GM21360 (cell line): ENCODE results near the gene KRTAP4-9.
"Not testable (repeated sequence)": the region's sequence is repeated elsewhere in the genome, so short reads cannot be mapped to it uniquely, and the experiment has no call there.

ENCODE experiments used
- ATAC-seq: cut with Tn5 transposase; IDR thresholded peaks from one replicate; pipeline ENCODE4 v1.9.1; 2021; ENCODE audit warnings: mild to moderate bottlenecking, moderate library complexity; ENCODE audit not compliant: unreplicated experiment

The KRTAP4-9 gene

DNA sequence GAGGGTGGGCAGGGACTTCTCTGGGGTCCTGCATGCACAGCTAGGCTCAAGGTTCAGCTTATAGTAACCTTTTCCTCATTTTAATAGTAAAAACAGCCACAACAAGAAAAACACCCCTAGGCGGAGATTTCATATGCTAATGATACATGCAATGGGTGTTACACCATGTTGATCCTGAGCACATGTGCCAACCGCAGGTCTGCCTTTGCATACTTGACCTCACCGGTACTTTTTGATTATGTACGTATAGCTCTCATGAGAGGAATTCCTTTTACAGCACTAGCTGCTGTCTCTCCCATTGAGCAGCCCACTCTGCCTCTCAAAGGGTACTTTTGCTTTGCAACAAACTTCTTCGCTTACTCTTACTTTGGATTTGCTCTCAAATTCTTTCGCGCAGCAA lies 9.1 kb upstream of the KRTAP4-9 start:
- ATAC-seq = no peak

GRCh38 chr17:41098042-41098441 lies 7.1 kb upstream of the KRTAP4-9 start, which contains the start of gene KRTAP4-8:
KRTAP4-8 (minus strand) TSS chr17:41098142; CDS start chr17:41098084, 58 bp downstream.
- ATAC-seq = no peak

DNA sequence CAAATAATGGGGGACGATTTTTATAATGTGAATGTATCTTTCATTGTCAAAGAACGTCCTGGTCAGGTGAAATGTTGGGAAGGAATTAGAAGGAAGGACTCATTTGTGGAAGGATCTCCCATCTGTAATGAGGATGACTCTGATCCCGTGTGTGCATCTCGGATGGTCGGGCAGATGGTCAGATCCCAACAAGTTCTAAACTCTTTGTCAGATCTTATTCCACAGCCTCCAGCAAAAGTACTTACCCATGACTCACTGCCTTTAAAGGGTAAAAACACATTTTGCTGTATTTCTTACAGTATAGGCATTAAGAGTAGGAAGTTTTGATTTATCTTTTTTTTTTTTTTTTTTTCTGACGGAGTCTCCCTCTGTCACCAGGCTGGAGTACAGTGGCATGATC lies 6.7 kb upstream of the KRTAP4-9 start:
- ATAC-seq = no peak

DNA sequence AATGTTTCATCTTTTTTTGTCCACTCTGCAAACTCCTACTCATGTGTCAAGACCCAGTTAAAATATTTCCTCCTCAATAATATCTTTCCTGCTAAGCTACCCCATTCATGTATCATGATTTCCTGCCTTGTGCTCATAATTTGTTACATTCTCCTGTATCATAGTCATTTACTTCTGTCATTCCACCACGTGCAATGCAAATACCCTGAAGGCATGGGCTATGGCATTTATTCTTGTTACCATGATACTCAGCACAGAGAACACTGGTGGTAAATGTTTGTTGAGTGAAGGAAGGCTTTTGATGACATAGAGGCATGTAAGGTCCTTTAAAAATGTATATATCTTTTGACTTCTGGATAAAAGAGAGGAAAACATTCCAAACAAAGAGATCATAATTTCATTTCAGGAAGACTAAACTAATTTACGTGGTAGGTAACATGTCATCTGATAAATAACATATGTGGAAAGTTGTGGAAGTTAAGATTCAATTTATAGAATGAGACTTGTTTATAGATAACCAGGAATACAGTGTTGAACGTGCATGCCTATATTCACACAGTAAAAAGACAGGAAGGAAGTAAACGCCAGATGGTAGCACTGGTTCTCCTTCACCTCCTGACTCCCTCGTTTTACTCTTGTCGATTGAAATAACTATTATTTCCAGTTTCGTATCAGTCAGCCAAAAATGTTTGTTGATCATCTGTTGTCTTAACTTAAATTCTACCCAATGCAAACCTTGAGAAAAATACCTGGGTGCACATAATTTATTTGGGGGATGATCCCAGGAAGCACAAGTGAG lies 5.3 kb upstream of the KRTAP4-9 start:
- ATAC-seq = not testable (repeated sequence)

DNA sequence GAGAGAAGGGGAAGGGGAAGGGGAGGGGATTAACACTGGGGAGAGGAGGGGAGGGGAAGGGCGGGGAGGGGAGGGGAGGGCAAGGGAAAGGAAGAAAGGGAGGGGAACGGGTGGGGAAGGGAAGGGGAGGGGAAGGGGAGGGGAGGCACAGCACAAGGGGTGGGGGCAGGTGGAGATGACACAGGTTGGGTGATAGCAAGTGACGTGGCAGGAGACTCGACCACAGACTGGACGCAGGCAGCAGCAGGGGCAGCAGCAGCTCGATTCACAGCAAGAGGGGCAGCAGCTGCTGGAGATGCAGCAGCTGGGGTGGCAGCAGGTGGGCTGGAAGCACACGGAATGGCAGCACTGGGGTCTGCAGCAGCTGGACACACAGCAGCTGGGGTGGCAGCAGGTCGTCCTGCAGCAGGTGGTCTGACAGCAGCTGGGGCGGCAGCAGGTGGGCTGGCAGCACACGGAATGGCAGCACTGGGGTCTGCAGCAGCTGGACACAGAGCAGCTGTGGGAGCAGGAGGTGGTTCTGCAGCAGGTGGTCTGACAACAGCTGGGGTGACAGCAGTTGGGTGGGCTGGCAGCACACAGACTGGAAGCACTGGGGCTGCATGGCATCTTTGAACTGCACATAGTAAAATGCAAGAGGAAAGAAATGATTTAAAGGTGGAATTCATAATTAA lies 3.5 kb upstream of the KRTAP4-9 start, which contains the start of gene KRTAP4-16:
Gene KRTAP4-16, minus strand, starts transcription at position 624 of the 674 bp plus-strand sequence. Its CDS starts 0 bp downstream, at position 624.
- ATAC-seq = no peak

- ATAC-seq = no peak
Measured at GRCh38 chr17:41103896-41104295, 1.3 kb upstream of the KRTAP4-9 start.

DNA sequence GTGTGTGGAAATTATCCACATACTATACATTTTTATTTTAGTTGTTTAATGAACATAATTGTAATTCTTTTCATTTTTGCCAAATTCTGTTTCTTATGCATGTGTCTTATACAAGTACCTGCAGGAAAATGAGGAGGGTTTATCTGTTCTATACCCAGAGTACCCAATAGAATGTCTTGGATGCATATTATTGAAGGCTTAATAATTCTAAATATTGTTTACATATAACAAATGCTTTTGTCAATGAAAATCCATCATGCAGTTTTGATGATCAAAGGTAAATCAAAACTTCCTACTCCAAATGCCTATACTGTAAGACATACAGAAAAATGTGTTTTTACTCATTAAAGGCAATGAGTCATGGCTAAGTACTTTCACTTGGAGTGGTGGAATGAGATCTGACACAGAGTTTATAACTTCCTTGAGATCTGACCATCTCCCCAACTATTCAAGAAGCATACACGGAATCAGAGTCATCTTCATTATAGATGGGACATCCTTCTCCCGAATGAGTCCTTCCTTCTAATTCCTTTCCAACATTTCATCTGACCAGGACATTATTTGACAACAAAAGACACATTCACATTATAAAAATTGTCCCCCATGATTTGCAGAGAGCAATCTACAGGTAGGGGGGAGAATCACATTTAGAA lies 677 bp upstream of the KRTAP4-9 start:
- not testable (repeated sequence) for ATAC-seq

GRCh38 chr17:41107941-41108450 lies 2.8 kb downstream of the KRTAP4-9 start:
- ATAC-seq = no peak

DNA sequence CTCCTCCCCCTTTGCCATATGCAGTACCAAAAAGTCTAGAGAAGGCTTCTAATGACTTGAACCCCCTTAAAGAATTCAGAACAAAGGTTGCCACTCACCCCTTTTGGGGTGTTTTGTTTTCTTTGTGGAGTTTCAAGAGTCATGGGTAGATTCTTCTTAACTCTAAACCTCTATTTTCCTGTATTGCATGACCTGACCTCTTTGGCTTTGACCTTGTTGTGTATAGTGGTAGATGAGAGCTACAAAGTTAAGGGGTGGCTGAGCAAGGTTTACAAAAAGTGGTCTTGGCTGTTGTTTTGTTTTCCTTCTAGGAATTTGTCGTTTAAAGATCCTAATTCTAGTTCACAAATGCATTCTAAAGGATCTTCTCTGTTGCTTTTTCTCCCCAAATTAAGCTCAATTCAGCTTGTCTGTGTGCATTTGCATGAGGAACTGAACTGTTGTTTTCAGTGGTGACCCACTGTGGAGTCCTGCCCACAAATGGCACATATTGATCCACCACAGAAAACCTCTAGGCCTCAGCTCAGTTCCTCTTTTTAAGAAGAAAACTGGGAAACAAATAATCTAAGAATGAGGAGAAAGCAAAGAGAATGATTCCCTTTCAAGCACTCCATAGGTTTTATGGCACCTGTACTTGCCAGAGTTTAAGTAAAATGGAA lies 3.7 kb downstream of the KRTAP4-9 start:
- not testable (repeated sequence) for ATAC-seq

- ATAC-seq = no peak
Measured at GRCh38 chr17:41111151-41111885, 6.1 kb downstream of the KRTAP4-9 start.

GRCh38 chr17:41116297-41116696 lies 11.1 kb downstream of the KRTAP4-9 start:
- ATAC-seq = no peak

- not testable (repeated sequence) for ATAC-seq
Measured at GRCh38 chr17:41117846-41118386, 12.7 kb downstream of the KRTAP4-9 start, which contains the start of gene KRTAP4-11. KRTAP4-11 (minus strand) TSS chr17:41118373; CDS start chr17:41118315, 58 bp downstream.

DNA sequence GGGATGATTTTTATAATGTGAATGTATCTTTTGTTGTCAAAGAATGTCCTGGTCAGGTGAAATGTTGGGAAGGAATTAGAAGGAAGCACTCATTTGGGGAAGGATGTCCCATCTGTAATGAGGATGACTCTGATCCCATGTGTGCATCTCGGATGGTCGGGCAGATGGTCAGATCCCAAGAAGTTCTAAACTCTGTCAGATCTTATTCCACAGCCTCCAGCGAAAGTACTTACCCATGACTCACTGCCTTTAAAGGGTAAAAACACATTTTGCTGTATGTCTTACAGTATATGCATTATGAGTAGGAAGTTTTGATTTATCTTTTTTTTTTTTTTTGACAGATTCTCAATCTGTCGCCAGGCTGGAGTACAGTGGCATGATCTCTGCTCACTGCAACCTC lies 13.5 kb downstream of the KRTAP4-9 start:
- ATAC-seq = no peak

GRCh38 chr17:41119696-41120690 lies 14.8 kb downstream of the KRTAP4-9 start:
- ATAC-seq = not testable (repeated sequence)

GRCh38 chr17:41121742-41122141 lies 16.6 kb downstream of the KRTAP4-9 start:
- ATAC-seq = no peak

DNA sequence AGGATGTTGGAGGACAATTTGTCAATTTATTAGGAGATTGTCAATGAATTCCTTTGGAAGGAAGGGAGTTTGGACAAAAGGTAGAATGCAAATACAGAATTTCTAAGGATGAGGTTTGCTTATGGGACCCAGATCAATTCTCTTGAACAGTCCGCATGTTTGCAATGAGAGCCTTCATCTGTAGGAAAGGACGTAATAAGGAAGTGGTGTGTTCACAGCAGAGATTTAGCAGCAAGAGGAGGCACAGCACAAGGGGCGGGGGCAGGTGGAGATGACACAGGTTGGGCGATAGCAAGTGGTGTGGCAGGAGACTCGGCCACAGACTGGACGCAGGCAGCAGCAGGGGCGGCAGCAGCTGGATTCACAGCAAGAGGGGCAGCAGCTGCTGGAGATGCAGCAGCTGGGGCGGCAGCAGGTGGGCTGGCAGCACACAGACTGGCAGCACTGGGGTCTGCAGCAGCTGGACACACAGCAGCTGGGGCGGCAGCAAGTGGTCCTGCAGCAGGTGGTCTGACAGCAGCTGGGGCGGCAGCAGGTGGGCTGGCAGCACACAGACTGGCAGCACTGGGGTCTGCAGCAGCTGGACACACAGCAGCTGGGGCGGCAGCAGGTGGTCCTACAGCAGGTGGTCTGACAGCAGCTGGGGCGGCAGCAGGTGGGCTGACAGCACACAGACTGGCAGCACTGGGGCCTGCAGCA lies 18.3 kb downstream of the KRTAP4-9 start:
- ATAC-seq = not testable (repeated sequence)

DNA sequence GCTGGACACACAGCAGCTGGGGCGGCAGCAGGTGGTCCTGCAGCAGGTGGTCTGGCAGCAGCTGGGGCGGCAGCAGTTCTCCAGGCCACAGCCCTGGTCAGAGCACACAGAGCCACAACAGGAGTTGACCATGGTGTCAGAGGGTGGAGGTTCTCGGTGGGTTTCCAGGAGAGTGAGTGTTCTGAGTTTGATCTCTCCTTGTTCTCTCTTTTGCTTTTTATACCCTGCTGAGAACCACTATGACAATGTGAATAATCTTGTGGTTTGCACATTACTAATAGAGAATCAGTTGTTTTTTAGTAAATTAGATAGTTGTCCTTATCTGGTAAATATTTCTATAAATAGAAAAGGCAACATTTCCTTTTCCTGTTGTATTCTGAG lies 18.8 kb downstream of the KRTAP4-9 start, which contains the start of gene KRTAP4-12:
Gene KRTAP4-12, minus strand, starts transcription at position 192 of the 381 bp plus-strand sequence. Its CDS starts 60 bp downstream, at position 132.
- not testable (repeated sequence) for ATAC-seq

- no peak for ATAC-seq
Measured at GRCh38 chr17:41125064-41125463, 19.9 kb downstream of the KRTAP4-9 start.
